ENCODE data around the gene BCCIP.

Gene BCCIP

DNA sequence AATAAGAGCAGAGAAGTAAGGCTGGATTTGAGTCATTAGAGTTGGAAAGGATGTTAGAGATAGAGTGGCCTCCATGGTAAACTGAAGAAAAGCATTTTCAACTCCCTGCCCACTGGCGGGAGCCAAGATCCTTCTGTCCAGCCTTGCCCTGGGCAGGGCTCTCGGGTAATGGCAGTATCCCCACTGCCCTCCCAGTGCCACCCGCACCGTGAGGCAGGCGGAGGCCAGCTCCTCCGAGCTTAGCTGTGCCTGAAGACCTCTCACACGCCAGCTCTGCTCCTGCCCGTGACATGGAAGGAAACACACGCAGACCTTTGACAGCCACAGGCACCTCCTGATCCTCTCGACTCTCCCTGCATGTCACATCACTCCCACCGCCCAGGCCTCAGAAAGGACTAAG, 22.3 kb downstream of the BCCIP start:
- no peak for DNase-seq

DNA sequence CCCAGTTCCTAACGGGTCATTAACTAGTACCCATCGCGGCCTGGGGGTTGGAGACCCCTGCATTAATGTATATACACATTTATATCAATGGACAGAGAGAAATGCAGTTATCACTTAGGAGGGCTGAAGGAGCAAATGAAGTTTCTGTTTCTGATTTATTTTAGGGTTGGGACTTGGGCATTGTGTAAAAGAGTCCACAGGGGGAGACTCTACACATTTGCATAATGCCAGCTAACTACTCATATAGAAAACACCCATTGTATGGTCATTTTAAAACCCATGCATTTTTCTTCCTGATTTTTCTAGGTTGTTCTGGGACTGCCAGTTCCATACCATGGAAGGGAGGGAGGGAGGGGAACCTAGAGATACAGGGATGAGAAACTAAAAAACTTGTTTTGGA, 23.5 kb downstream of the BCCIP start:
- no peak for DNase-seq

DNA sequence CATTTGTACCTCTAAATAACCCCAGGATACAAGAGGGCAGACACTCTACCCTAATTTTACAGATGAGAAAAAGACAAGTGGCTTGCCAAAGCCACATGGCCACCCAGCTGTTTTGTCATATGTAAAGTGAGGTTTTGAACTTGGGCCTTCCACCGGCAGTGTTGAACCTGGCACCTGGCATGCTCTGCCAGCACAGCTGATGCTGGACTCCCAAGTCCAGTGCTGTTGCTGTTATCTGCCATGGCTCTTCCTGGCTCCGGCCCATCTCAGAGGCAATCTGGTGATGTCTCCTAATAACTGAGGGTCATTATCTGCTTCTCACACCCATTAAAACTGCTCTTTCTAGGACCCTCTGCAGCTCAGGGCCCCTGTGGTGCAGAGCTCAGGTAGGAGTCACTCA, 25.0 kb downstream of the BCCIP start:
- DNase-seq, result no peak

DNA sequence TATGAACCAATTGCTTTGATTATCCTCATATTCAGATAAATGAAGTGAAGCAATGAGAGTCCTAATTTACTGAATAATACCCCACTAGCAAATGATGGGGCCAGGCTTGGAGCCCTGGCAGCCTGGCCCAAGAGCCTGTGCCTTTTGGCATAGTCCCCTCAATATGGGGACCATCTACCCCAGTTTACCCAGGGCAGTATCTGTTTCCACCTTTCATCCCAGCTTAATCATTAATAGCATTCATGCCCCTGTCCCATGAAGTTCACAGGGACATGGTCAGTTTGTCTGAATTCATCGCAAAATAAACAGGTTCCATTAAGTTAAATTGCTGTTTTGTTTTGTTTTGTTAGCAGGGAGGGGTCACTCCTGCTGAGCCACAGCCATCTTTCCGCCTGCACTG, 25.5 kb downstream of the BCCIP start:
- DNase-seq, result no peak

DNA sequence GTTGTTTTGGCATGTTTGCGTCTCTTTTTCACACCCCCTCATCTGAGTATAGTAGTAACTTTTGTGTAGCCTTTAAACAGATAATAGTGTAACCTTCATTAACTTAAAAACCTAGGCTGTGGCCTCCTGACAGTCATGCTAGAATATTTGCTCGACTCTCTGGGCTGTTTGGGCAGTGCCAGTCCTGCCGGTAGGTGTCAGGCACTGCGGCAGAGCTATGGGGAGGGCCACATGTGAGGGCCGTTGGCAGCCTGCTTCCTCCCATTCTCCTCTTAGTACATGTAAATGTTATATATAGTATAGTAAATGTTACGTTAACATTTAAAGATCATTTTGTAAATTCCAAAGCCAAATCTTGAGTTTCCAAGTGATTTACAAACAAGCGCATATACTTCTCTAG, 26.1 kb downstream of the BCCIP start:
- DNase-seq, result no peak

DNA sequence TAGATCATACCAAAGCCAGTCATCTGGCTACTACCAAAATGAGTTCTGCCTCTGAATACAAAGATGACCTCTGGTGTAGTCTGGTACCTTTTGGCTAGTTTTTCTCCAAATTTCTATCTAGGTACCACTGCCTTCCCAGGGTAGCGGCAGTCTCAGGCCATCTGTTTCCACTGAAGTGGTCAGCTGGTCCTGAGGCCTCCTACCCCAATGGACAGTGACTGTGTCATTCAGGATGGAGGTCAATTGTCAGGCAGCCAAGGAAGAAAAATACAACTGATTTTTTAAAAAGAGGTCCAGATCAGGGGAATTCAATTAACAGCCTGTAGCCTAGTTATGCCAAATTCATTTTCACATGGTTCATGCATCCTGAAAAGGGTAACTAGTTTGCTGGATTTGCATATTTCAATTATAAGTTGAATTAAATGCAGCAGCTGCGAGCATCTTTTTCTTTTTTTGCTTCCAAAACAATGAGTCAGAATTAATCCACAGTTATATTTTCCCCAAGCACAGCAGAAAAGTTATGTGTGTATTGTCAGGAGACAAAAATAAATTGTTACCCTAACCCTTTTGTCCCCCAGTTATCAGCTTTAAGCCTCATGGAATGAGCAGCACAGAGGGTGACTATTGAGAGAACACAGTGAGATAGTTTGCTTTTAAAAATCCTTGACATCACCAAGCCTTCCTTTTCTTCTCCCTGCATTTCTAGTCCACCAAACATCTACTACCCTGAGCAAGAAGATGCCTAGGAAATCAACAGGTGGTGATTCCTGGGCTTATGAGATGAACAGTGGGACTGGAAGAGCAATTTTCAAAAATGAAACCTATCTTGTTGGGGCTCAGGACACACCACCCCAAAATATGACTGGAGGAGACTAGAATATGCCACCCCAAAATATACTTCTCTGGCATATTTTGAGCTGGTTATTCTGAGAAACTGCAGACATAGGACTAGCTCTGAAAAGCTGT, 27.7 kb downstream of the BCCIP start:
- no peak for DNase-seq

DNA sequence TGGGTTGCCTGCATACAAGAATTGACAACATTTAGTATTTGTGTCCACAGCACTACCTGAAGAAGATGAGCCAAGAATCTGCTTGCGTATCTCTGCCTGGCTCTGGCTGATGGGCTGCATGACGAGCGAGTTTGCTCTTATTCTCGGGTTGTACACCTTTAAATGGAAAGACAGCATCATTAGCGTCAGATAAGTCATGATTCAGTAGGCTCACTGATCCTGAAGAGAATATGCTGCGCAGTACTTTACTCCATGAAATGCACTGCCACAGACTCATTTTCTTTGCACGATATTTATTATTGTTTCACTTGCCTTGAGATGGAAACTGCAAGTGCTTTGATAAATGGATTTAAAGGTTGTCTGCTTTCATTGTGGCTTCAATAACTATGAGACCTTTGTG, 29.1 kb downstream of the BCCIP start:
- no peak for DNase-seq

DNA sequence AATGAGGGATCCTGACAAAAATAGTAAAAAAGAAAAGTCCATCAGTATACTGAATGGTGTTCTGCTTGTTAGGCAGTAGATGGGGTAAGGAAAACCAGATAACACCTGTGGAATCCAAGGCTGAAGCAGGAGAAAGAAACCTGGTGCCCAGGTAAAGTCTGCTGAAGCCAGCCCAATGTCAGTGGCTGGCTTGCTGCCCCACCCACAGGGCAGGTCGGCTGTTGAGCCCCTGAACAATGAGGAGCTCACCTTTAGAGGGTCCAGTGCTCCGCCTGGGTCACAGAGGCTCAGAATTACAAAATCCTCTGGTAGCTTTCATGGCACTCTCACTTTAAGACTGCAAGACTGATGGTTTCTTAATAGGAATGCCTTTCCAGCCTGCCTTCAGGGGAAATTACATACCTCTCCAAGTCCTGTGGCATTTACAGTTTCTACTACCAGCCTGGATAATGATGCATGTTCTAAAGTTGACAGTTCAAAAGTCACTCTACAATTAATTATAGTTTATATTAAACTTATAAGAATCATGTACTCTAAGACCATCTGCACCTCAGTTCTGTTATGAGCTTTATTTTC, 33.9 kb downstream of the BCCIP start:
- no peak for DNase-seq

DNA sequence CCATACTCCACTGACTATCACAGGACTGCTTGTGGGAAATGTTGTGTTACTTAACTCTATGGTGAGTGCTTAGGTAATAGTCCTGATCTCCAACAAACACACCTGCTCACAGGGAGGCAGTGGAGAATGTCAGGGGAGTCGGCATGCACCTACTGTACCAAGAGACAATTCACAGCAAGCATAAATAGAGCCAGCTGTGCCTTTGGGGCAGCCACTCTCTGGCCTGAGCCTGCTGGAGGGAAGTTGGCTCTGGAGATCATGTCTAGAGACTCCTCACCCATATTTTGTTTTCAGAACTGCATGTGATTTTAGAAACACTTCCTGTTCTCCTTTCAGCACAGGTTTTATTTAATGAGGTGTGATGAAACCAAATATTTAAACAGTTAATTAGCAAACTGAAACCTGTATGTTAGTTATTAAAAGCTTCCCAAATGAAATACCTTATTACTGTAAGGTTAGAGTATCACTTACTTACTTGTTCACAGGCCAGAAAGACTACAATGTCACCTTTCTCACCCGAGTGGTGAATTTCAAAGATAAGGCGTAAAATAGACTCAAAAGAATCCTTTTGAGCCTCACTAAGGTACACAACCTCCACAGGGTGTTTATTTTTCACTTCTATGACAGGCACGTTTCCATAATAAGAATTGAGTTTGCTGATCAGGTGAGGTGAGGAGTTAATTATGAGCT, 35.9 kb downstream of the BCCIP start:
- no peak for DNase-seq

DNA sequence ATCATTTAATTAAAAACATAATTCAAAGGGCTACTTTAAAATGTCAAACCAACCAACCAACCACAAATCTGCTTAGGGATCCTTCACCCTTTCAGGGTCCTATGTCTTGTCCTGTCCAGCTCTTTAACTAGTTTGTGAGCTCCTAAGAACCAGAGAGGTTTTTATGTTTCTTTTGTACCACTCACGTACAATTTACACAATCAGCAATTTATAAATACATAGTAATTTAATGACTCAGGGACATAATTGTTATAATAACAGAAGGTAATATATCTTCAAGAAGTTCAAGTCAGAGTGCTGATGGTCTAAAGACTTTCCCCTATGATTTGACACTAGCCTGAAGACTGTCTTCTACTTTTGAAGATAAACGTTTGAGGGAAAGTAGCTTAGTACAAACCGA, 41.8 kb downstream of the BCCIP start:
- no peak for DNase-seq

DNA sequence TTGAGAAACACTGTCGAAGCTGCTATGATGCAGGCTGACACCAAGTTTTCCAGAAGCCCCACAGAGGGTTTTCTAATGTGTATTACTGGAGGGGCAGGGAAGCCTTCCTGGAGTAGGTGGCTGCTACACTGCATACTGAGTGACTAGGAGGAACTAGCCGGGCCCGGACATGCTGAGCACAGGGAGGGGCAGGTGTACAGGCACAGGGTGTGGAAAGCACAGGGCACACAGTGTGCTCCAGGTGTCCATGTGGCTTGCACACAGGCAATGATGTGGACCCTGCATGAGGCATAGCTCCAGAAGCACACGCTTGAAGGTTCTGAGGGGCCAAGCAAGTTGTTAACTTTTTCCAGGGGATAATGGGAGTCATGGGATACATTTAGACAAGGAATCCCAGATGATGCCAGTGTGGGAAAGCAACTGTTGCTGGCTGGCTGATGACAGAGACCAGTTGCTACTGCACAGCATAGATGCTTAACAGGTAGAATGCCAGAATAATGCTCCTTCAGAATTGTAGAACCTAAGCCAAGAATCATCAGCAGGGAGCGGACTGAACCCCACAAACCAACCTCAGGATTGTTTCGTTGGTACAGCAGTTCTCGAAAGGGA, 43.2 kb downstream of the BCCIP start:
- no peak for DNase-seq

DNA sequence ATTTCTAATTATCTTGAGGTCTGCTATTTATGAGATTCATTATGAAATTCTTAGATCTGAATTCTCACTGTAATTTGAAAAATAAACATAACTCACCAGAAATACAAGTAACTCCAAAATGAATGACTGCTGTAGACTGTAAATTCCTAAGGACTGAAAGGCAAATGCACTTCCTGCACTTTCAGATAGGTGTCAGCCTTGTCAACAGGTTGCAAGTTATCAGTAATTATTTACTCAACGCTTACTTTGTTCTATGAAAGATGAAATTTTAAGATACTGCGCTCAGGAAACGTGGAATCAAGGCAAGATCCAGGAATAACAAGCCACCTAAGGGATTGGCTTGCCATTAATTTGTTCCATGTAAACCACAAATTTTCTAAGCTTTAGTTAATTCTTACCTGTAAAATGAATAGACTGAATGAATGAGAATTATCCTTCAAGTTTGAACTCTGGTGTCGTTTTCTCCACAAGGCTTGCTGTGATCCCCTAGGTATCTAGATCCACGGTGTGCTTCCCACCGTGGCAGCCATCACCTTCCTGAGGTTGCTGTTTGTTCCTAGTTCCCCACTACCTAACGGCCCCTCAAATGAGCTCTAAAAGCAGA, 45.1 kb downstream of the BCCIP start:
- DNase-seq, result peak; percentile 2

DNA sequence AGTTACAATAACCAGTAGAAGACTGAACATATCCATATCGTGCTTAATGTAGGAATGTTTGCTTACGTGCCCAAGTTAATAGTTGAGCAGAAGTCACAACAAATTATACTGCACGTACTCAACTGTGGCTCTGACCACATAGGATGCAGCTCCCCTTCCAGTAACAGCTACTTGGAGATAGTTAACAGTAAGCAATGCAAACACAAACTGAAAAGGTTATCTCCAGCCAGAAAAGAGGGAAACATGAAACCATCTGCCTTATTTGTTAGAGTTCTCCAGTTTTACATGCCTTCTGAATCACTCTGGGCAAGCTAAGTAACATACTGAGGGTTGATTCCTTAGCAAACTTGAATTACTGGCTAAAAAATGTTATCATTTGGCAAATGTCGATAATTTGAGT, 48.0 kb downstream of the BCCIP start:
- DNase-seq, result no peak

DNA sequence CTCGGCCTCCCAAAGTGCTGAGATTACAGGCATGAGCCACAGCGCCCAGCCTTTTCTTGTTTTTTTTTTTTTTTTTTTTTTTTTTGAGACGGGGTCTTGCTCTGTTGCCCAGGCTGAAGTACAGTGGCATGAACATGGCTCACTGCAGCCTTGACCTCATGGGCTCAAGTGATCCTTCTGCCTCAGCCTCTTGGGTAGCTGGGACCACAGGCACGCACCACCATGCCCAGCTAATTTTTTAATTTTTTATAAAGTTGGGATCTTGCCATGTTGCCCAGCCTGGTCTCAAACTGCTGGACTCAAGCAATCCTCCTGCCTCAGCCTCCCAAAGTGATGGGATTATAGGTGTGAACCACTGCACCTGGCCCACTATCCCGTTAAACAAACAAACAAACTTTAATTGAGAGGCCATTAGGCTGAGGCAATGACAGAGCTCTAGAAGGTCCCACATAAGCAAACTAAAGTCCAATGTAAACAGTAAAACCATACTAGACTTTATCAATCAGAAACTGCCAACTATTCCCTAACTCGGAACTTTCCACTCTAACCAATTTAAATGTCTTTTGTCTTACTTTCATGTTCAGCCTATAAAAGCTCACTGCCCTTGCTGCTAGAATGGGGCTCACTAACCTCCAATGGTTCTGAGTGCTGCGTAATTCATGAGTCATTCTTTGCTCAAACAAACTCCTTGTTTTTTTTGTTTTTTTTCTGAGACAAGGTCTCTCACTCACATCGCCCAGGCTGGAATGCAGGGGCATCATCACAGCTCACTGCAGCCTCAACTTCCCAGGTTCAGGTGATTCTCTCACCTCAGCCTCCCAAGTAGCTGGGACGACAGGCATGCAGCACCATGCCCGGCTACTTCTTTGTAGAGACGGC, 55.9 kb downstream of the BCCIP start:
- no peak for DNase-seq

DNA sequence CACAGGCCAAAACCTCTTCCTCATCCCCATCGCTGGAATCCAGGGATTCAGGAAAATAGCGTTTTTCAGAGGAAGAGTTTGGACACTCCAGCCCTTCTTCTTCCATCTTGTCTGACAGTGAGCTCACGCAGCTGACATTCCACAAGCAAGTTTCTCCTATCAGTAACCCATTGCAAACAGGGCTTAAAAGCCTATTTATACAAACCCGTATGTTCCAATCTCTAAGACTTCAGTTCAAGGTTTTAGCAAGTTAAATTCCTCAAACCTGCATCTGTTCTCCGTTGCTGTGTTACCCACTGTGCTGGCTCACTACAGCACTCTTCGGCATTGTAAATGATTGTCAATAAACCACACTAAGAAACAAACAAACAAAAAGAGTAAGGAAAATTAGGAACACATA, 57.4 kb downstream of the BCCIP start:
- no peak for DNase-seq

DNA sequence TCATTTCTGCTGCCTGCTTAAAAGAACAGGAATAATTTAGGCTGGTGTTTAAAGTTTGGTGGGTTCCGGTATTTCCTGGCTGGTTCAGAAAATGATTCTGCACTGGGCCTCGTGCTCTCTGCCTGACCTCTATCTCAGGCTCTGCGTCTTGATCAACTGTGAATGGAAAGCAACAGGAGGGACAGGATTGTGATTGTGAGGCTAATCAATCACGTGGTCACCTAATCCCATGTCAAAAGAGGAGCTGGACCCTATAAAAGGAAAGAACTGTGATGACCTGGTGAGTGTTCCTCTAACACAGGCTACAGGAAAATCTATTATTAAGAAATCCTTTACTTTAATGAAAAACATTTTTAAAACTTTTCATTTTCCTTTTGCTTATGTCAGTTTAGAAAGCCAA, 57.8 kb downstream of the BCCIP start, which contains the start of gene DHX32:
DHX32 (minus strand) TSS at position 101 of the 400 bp plus-strand sequence. CDS start 468 bp downstream, outside the sequence.
- DNase-seq, result no peak

DNA sequence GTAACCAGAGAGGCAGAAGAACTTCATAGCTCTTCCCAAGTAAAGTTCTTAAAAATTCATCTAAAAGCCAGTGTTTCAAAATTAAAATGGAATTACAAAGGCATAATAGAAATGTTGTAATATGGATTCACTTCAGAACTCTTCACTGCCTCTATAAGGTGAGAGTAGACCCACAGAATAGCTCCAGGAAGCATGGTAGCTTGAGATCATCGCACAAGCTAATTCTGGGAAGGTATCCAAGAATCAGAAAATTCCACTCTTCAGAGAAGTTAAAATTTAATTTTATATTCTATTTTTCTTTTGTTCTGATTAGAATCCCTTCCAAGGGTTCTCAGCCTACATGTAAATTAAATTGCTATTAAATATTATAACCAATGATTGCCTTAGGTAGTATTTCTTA, 59.2 kb downstream of the BCCIP start:
- no peak for DNase-seq

DNA sequence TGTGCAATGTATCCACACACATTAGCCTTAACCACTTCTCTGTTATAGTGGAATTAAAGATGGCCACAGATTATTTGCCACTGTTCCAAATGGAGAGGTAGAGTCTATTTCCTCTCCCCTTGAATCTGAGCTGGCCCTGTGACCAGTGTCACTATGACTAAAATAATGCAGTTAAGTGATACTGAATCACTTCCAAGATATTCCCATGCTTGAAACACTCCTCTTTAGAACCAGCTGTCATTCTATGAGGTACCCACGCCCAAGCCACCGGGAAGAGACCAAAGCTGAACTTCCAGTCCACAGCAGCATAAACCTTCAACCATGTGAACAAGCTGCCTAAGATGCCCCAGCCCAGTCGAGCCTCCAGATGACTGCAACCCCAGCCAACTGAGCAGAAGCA, 59.9 kb downstream of the BCCIP start:
- DNase-seq, result no peak

All from activated CD4-positive, alpha-beta T cell treated with anti-CD3 and anti-CD28 coated beads, Interleukin-2, amount 50 U/mL, for 1 hour (primary cell).